T-helper 1 cell treated with Interleukin-12 subunit alpha and Interleukin-12 subunit beta and Interleukin-4 antibody, amounts not matched to agents 30 ng/mL and 1 ng/mL, for 36 hours (primary cell): ENCODE results near the gene TGM1. TPM values are rescaled to one million over a fixed set of nuclear protein-coding genes. Genes with fewer than 3 reads are reported as not detected.

Experiments
- intact Hi-C: fragments of 100-400 bp; cut with micrococcal nuclease; formaldehyde crosslinking; loops from one replicate; pipeline ENCODE4 v1.15.1; 2024
- total RNA-seq: library from RNA; stranded (reverse); gene quantifications from 2 replicates; pipeline ENCODE4 v1.2.3, GENCODE V29; 2022

Gene TGM1
- 6.4 and 6.7 TPM in 2 replicates for total RNA-seq

- intact Hi-C loops: no loop called here
Observed at GRCh38 chr14:24262821-24263733, at the start of gene TGM1. TSS of gene TGM1 (minus strand) at chr14:24263177. CDS start at chr14:24262352, 825 bp downstream.

GRCh38 chr14:24311837-24312615 lies 49.0 kb upstream of the TGM1 start:
- intact Hi-C loops: loop anchor here (5.0 kb wide), 1 partner anchor 195 kb away; no protein-coding TSS in a partner anchor

- intact Hi-C loops: loop anchor here (5.0 kb wide), 1 partner anchor 194 kb away; no protein-coding TSS in a partner anchor
Observed at GRCh38 chr14:24310646-24311604, 47.9 kb upstream of the TGM1 start, which contains the start of gene LTB4R. TSS of gene LTB4R (plus strand) at chr14:24311502. CDS start at chr14:24315652, 4,150 bp downstream.

- intact Hi-C loops: loop anchor here (5.0 kb wide), 1 partner anchor 193 kb away; no protein-coding TSS in a partner anchor
Observed at GRCh38 chr14:24310265-24310645, 47.3 kb upstream of the TGM1 start.

GRCh38 chr14:24309538-24310264 lies 46.7 kb upstream of the TGM1 start, which contains the start of gene LTB4R2:
TSS of gene LTB4R2 (plus strand) at chr14:24310140. CDS start at chr14:24310665, 525 bp downstream.
- intact Hi-C loops: loop anchor here (5.0 kb wide), 1 partner anchor 192 kb away; no protein-coding TSS in a partner anchor

GRCh38 chr14:24308342-24309124 lies 45.6 kb upstream of the TGM1 start:
- intact Hi-C loops: loop anchor here (1.0 kb wide), 6 partner anchors 9 to 128 kb away; partner anchors contain the start of genes DHRS1, NOP9, RABGGTA and TINF2

GRCh38 chr14:24307575-24308341 lies 44.8 kb upstream of the TGM1 start, which contains the start of gene CIDEB:
TSS of gene CIDEB (minus strand) at chr14:24307977. CDS start at chr14:24307858, 119 bp downstream.
- intact Hi-C loops: loop anchor here (1.0 kb wide), 6 partner anchors 8 to 129 kb away; partner anchors contain the start of genes DHRS1, NOP9, RABGGTA and TINF2

GRCh38 chr14:24307156-24307574 lies 44.2 kb upstream of the TGM1 start:
- intact Hi-C loops: no loop called here

GRCh38 chr14:24304019-24304387 lies 41.0 kb upstream of the TGM1 start:
- intact Hi-C loops: no loop called here

GRCh38 chr14:24300326-24300980 lies 37.5 kb upstream of the TGM1 start:
- intact Hi-C loops: no loop called here

- intact Hi-C loops: loop anchor here (1.0 to 5.0 kb wide), 11 partner anchors 9 to 207 kb away; partner anchors contain the start of genes CHMP4A, GMPR2, IPO4 and NEDD8
Observed at GRCh38 chr14:24299255-24300191, 36.5 kb upstream of the TGM1 start, which contains the start of the genes DHRS1 and NOP9. TSS of gene DHRS1 (minus strand) at chr14:24299780. CDS start at chr14:24299106, 674 bp downstream. TSS of gene NOP9 (plus strand) at chr14:24299850. CDS start at chr14:24299955, 105 bp downstream.

- intact Hi-C loops: loop anchor here (1.0 to 5.0 kb wide), 11 partner anchors 9 to 207 kb away; partner anchors contain the start of genes CHMP4A, GMPR2, IPO4 and NEDD8
Observed at GRCh38 chr14:24298892-24299254, 35.9 kb upstream of the TGM1 start.

GRCh38 chr14:24297190-24297964 lies 34.4 kb upstream of the TGM1 start:
- intact Hi-C loops: loop anchor here (1.0 to 5.0 kb wide), 5 partner anchors 18 to 283 kb away; partner anchors contain the start of genes PCK2 and RABGGTA

GRCh38 chr14:24296341-24297157 lies 33.6 kb upstream of the TGM1 start:
- intact Hi-C loops: loop anchor here (1.0 to 5.0 kb wide), 7 partner anchors 17 to 282 kb away; partner anchors contain the start of genes IRF9, MDP1, PCK2 and RABGGTA
